ENCODE results near the gene PPRC1.
A peak's percentile ranks its signal among the peaks of the same experiment; 100 is the strongest.

Gene PPRC1

GRCh38 chr10:102117391-102118159 lies 15.3 kb upstream of the PPRC1 start:
- peak; percentile 72 for DNase-seq

GRCh38 chr10:102118867-102119266 lies 14.0 kb upstream of the PPRC1 start:
- DNase-seq = no peak

- peak; percentile 46 for DNase-seq
Observed at GRCh38 chr10:102119417-102120141, 13.3 kb upstream of the PPRC1 start.

GRCh38 chr10:102120142-102120990 lies 12.5 kb upstream of the PPRC1 start, which contains the start of gene LDB1:
Gene LDB1 (minus strand): TSS chr10:102120368. CDS start chr10:102120110, 258 bp downstream.
- DNase-seq = peak; percentile 66

GRCh38 chr10:102120991-102121738 lies 11.7 kb upstream of the PPRC1 start:
- no peak for DNase-seq

- DNase-seq = no peak
Observed at GRCh38 chr10:102121739-102122372, 11.0 kb upstream of the PPRC1 start.

GRCh38 chr10:102122450-102122849 lies 10.4 kb upstream of the PPRC1 start:
- no peak for DNase-seq

GRCh38 chr10:102123223-102123622 lies 9.6 kb upstream of the PPRC1 start:
- DNase-seq = no peak

- no peak for DNase-seq
Observed at GRCh38 chr10:102131286-102132170, 1.3 kb upstream of the PPRC1 start.

GRCh38 chr10:102132193-102132562 lies 662 bp upstream of the PPRC1 start:
- no peak for DNase-seq

- peak; percentile 77 for DNase-seq
Observed at GRCh38 chr10:102133373-102134195, 744 bp downstream of the PPRC1 start.

- no peak for DNase-seq
Observed at GRCh38 chr10:102134416-102134815, 1.6 kb downstream of the PPRC1 start.

- no peak for DNase-seq
Observed at GRCh38 chr10:102135956-102136526, 3.2 kb downstream of the PPRC1 start.

GRCh38 chr10:102139281-102140110 lies 6.7 kb downstream of the PPRC1 start:
- DNase-seq = no peak

- DNase-seq = no peak
Observed at GRCh38 chr10:102140218-102140617, 7.4 kb downstream of the PPRC1 start.

GRCh38 chr10:102140913-102141540 lies 8.2 kb downstream of the PPRC1 start:
- no peak for DNase-seq

GRCh38 chr10:102141583-102142107 lies 8.8 kb downstream of the PPRC1 start:
- no peak for DNase-seq

- DNase-seq = no peak
Observed at GRCh38 chr10:102146971-102147428, 14.2 kb downstream of the PPRC1 start.

Data from activated naive CD4-positive, alpha-beta T cell treated with anti-CD3 and anti-CD28 coated beads, Interleukin-2, amount 50 U/mL, for 16 hours (primary cell).